GM12874 (cell line): ENCODE results near the gene RAMACL.

ENCODE experiments used
- CTCF ChIP-seq: IDR thresholded peaks from 2 replicates; pipeline ENCODE4 v1.5.1; 2011; ENCODE audit warnings: low read depth, mild to moderate bottlenecking, control low read depth, low read length, moderate library complexity; ENCODE audit not compliant: insufficient read depth

Gene RAMACL

GRCh38 chr6:166620478-166621113 lies 34.1 kb upstream of the RAMACL start:
- no peak for TF ChIP-seq CTCF

GRCh38 chr6:166619912-166620311 lies 33.4 kb upstream of the RAMACL start:
- no peak for TF ChIP-seq CTCF

GRCh38 chr6:166618866-166619761 lies 32.6 kb upstream of the RAMACL start:
- no peak for TF ChIP-seq CTCF

- no peak for TF ChIP-seq CTCF
Observed at GRCh38 chr6:166618251-166618650, 31.8 kb upstream of the RAMACL start.

- no peak for TF ChIP-seq CTCF
Observed at GRCh38 chr6:166617359-166617758, 30.9 kb upstream of the RAMACL start.

GRCh38 chr6:166616261-166617238 lies 30.1 kb upstream of the RAMACL start:
- TF ChIP-seq CTCF = no peak
